GM21786 (cell line): ENCODE measurements around the gene DRAP1.

Source experiments
- ATAC-seq: cut with Tn5 transposase; IDR thresholded peaks from one replicate; pipeline ENCODE4 v1.9.1; 2021; ENCODE audit not compliant: unreplicated experiment

The DRAP1 gene

GRCh38 chr11:65919141-65919572, at the start of gene DRAP1:
TSS of gene DRAP1 (plus strand) at chr11:65919426. CDS start at chr11:65919502, 76 bp downstream.
- ATAC-seq = peak; percentile 89

GRCh38 chr11:65869643-65870306, 49.5 kb upstream of the DRAP1 start:
- no peak for ATAC-seq

- no peak for ATAC-seq
Measured at GRCh38 chr11:65870307-65870658, 48.9 kb upstream of the DRAP1 start.

GRCh38 chr11:65870706-65871681, 48.2 kb upstream of the DRAP1 start:
- ATAC-seq = no peak

GRCh38 chr11:65871811-65872548, 47.2 kb upstream of the DRAP1 start:
- ATAC-seq = no peak

GRCh38 chr11:65872586-65873317, 46.5 kb upstream of the DRAP1 start, which contains the start of gene EFEMP2:
TSS of gene EFEMP2 (minus strand) at chr11:65872800. CDS start at chr11:65872354, 446 bp downstream.
- ATAC-seq = no peak

GRCh38 chr11:65873318-65874156, 45.7 kb upstream of the DRAP1 start:
- ATAC-seq = peak; percentile 83

GRCh38 chr11:65879617-65880016, 39.6 kb upstream of the DRAP1 start, which contains the start of gene CTSW:
TSS of gene CTSW (plus strand) at chr11:65879837. CDS start at chr11:65879855, 18 bp downstream.
- ATAC-seq = no peak

- no peak for ATAC-seq
Measured at GRCh38 chr11:65880027-65880426, 39.2 kb upstream of the DRAP1 start.

- no peak for ATAC-seq
Measured at GRCh38 chr11:65880844-65881421, 38.3 kb upstream of the DRAP1 start.

GRCh38 chr11:65882120-65883057, 36.8 kb upstream of the DRAP1 start:
- ATAC-seq = no peak

GRCh38 chr11:65883058-65883761, 36.0 kb upstream of the DRAP1 start:
- ATAC-seq = no peak

- no peak for ATAC-seq
Measured at GRCh38 chr11:65883786-65884715, 35.2 kb upstream of the DRAP1 start.

- ATAC-seq = no peak
Measured at GRCh38 chr11:65884716-65885092, 34.5 kb upstream of the DRAP1 start.

GRCh38 chr11:65885231-65885630, 34.0 kb upstream of the DRAP1 start:
- no peak for ATAC-seq

- ATAC-seq = no peak
Measured at GRCh38 chr11:65885808-65886536, 33.3 kb upstream of the DRAP1 start.
